HL-60/S4 (cell line): Measurements from ENCODE around the gene OMD.

Source experiments
- in situ Hi-C: fragments of 300-500 bp; cut with MboI; formaldehyde crosslinking; loops from 2 replicates; pipeline ENCODE4 v1.14.3; 2022; ENCODE audit warnings: low sequenced_read_pairs

OMD gene

DNA sequence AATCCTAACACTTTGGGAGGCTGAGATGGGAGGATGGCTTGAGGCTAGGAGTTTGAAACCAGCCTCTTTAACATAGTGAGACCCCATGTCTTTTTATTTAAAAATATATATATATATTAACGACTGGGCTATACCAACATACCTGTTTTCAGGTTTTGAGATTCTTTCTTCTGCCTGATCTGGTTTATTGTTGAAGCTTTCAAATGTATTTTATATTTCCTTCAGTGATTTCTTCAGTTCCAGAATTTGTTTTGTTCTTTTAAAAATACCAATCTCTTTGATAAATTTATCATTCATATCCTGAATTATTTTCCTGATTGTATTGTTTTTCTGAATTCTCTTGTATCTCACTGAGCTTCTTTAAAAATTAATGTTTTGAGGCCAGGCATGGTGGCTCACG lies 51.1 kb downstream of the OMD start:
- in situ Hi-C loops, result no loop called here

- in situ Hi-C loops, result no loop called here
Observed at GRCh38 chr9:92369075-92369474, 55.2 kb downstream of the OMD start.
